Measurements from ENCODE around the gene HPD. TPM values are rescaled to one million over a fixed set of nuclear protein-coding genes. Genes with fewer than 3 reads are reported as not detected.

HPD gene
- total and polyA plus RNA-seq, 2 donors (not counting 3 experiments of a cell fraction or from before 2014, with no cell fraction given) = not detected

DNA sequence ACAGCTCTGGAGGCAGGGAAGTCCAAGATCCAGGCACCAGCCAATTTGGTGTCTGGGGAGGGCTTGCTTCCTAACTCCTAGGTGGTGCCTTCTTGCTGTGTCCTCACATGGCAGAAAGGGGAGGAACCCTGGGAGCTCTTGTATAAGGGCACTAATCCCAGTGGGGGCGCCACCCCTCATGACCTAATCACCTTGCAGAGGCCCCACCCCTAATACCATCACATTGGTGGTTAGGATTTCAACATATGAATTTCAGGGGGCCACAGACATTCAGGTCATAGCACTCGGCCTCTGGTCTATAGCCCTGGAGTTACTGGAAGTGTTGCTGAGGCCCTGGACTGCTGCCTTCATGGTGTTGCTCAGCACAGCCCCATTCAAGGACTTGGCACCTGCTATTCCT, 44.5 kb upstream of the HPD start:
- no peak for FAIRE-seq
- peaks cover 20 to 36% of the 10 kb centered on the region in 2 experiments for H3K36me3 ChIP-seq (ENCODE audit: control insufficient read depth in 2 of 2, extremely low read depth in 1 of 2, insufficient read depth in 2 of 2, low read length in 2 of 2)
- no peaks in the 10 kb centered on the region for H3K9me3 ChIP-seq (replicated peaks; ENCODE audit: control insufficient read depth, insufficient read depth, low read length)
- no peak overlapping the region for H3K4me3 ChIP-seq (replicated peaks in 1 of 3; ENCODE audit: insufficient read depth in 1 of 3, low read depth in 1 of 3, low read length in 3 of 3)
- no peak for DNase-seq (ENCODE audit: low read depth, low spot score)
- no peak for TF ChIP-seq MYC (IDR thresholded peaks at IDR 0.05; ENCODE audit: low read depth, low read length)
- no peak for TF ChIP-seq MAX (IDR thresholded peaks at IDR 0.05; ENCODE audit: insufficient read depth, insufficient read length)
- TF ChIP-seq FOS (IDR thresholded peaks at IDR 0.05; ENCODE audit: borderline replicate concordance, insufficient read depth, low read length) = no peak
- TF ChIP-seq POLR2A (IDR thresholded peaks at IDR 0.05; ENCODE audit: low read depth, low read length) = no peak
- no peak for TF ChIP-seq EZH2 (IDR thresholded peaks at IDR 0.05; ENCODE audit: borderline replicate concordance, low read depth, low read length, severe bottlenecking)
- no peak for TF ChIP-seq JUN (IDR thresholded peaks at IDR 0.05; ENCODE audit: borderline replicate concordance, insufficient read depth, insufficient read length, low read depth)
- no peak for TF ChIP-seq POLR2AphosphoS5 (IDR thresholded peaks at IDR 0.05; ENCODE audit: insufficient read depth, low read depth, low read length)
- no peak for TF ChIP-seq GATA2 (IDR thresholded peaks at IDR 0.05; ENCODE audit: insufficient read depth, insufficient read length, low read depth, low read length)
- H3K79me2 ChIP-seq (ENCODE audit: control insufficient read depth, insufficient read depth, low read length) = no peaks in the 10 kb centered on the region
- no peaks in the 10 kb centered on the region for H4K20me1 ChIP-seq (replicated peaks; ENCODE audit: control insufficient read depth, extremely low read depth, insufficient read depth, low read length)
- no peaks in the 10 kb centered on the region for H3K9me1 ChIP-seq (replicated peaks; ENCODE audit: control insufficient read depth, extremely low read depth, insufficient read depth, low read length)
- no peaks in the 10 kb centered on the region for H3K27me3 ChIP-seq (ENCODE audit: control insufficient read depth in 2 of 2, insufficient read depth in 2 of 2, low read length in 2 of 2)
- no peaks in the 10 kb centered on the region for H3K4me1 ChIP-seq (ENCODE audit: control insufficient read depth, extremely low read depth, insufficient read depth, low read length)
- no peak overlapping the region for H3K4me2 ChIP-seq (ENCODE audit: insufficient read depth, low read length)
- dilution Hi-C loops (cut with MboI; ENCODE audit: extremely low pct_ligation_motif_present, low sequenced_read_pairs) (no loop called here), intact Hi-C loops (cut with micrococcal nuclease) (no loop called here)
- ChIA-PET POLR2A (no interaction called here), CTCF (interaction anchor here (1.2 kb wide), 1 partner anchor 15 kb away, joined by 4 read pairs; the partner anchor contains the start of gene CFAP251)
- no peak overlapping the region for H3K27ac ChIP-seq (ENCODE audit: insufficient read depth, low read depth, low read length)
- H3K9ac ChIP-seq (replicated peaks; ENCODE audit: extremely low read depth, insufficient read depth, low read length) = no peak overlapping the region
- no peak overlapping the region for H2AFZ ChIP-seq (ENCODE audit: low read depth, low read length)
- no TSS peak for BruUV-seq (replicated peaks)

DNA sequence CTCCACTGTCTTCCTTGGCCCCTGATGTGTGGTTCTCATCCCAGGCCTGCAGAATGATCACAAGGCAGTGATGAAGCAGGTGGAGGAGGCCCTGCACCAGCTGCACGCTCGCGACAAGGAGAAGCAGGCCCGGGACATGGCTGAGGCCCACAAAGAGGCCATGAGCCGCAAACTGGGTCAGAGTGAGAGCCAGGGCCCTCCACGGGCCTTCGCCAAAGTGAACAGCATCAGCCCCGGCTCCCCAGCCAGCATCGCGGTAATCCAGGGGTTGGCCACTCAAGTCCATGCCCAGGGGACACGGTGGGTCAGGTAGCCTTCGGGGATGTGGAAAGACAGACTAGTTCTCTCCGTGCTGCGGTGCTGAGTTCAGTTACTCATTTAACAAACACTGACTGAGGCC, 40.9 kb upstream of the HPD start:
- CTCF ChIA-PET = no interaction called here
- Histone ChIP-seq H3K79me2 (ENCODE audit: control insufficient read depth, insufficient read depth, low read length) (peaks cover 10% of the 10 kb centered on the region), H3K9me1 (replicated peaks; ENCODE audit: control insufficient read depth, extremely low read depth, insufficient read depth, low read length) (no peaks in the 10 kb centered on the region), H3K9me3 (replicated peaks; ENCODE audit: control insufficient read depth, insufficient read depth, low read length) (no peaks in the 10 kb centered on the region), H2AFZ (ENCODE audit: low read depth, low read length) (no peak overlapping the region), H3K27me3 (ENCODE audit: control insufficient read depth in 2 of 2, insufficient read depth in 2 of 2, low read length in 2 of 2) (no peaks in the 10 kb centered on the region), H3K27ac (ENCODE audit: insufficient read depth, low read depth, low read length) (no peak overlapping the region), H3K4me3 (replicated peaks in 1 of 3; ENCODE audit: insufficient read depth in 1 of 3, low read depth in 1 of 3, low read length in 3 of 3) (no peak overlapping the region), H3K9ac (replicated peaks; ENCODE audit: extremely low read depth, insufficient read depth, low read length) (no peak overlapping the region), H3K4me1 (ENCODE audit: control insufficient read depth, extremely low read depth, insufficient read depth, low read length) (no peaks in the 10 kb centered on the region), H3K4me2 (ENCODE audit: insufficient read depth, low read length) (no peak overlapping the region), H3K36me3 (ENCODE audit: control insufficient read depth in 2 of 2, extremely low read depth in 1 of 2, insufficient read depth in 2 of 2, low read length in 2 of 2) (peaks cover 25 to 43% of the 10 kb centered on the region in 2 experiments), H4K20me1 (replicated peaks; ENCODE audit: control insufficient read depth, extremely low read depth, insufficient read depth, low read length) (no peaks in the 10 kb centered on the region)
- intact Hi-C loops (cut with micrococcal nuclease) (no loop called here), dilution Hi-C loops (cut with MboI; ENCODE audit: extremely low pct_ligation_motif_present, low sequenced_read_pairs) (no loop called here)
- no TSS peak for BruUV-seq (replicated peaks)
- no peak for TF ChIP-seq POLR2AphosphoS5 (IDR thresholded peaks at IDR 0.05; ENCODE audit: insufficient read depth, low read depth, low read length)
- no peak for TF ChIP-seq GATA2 (IDR thresholded peaks at IDR 0.05; ENCODE audit: insufficient read depth, insufficient read length, low read depth, low read length)
- no peak for TF ChIP-seq CTCF (IDR thresholded peaks at IDR 0.05; ENCODE audit: extremely low read depth in 1 of 2, insufficient read depth in 1 of 2, low read depth in 1 of 2, low read length in 2 of 2)
- no peak for TF ChIP-seq MAX (IDR thresholded peaks at IDR 0.05; ENCODE audit: insufficient read depth, insufficient read length)
- no peak for TF ChIP-seq MYC (IDR thresholded peaks at IDR 0.05; ENCODE audit: low read depth, low read length)
- no peak for TF ChIP-seq JUN (IDR thresholded peaks at IDR 0.05; ENCODE audit: borderline replicate concordance, insufficient read depth, insufficient read length, low read depth)
- TF ChIP-seq EZH2 (IDR thresholded peaks at IDR 0.05; ENCODE audit: borderline replicate concordance, low read depth, low read length, severe bottlenecking) = no peak
- TF ChIP-seq POLR2A (IDR thresholded peaks at IDR 0.05; ENCODE audit: low read depth, low read length) = no peak
- TF ChIP-seq FOS (IDR thresholded peaks at IDR 0.05; ENCODE audit: borderline replicate concordance, insufficient read depth, low read length) = no peak
- no peak for DNase-seq (ENCODE audit: low read depth, low spot score)
- no peak for FAIRE-seq
- POLR2A ChIA-PET = no interaction called here
